ENCODE measurements around the gene UNKL.
A peak's percentile ranks its signal among the peaks of the same experiment; 100 is the strongest.

UNKL gene

DNA sequence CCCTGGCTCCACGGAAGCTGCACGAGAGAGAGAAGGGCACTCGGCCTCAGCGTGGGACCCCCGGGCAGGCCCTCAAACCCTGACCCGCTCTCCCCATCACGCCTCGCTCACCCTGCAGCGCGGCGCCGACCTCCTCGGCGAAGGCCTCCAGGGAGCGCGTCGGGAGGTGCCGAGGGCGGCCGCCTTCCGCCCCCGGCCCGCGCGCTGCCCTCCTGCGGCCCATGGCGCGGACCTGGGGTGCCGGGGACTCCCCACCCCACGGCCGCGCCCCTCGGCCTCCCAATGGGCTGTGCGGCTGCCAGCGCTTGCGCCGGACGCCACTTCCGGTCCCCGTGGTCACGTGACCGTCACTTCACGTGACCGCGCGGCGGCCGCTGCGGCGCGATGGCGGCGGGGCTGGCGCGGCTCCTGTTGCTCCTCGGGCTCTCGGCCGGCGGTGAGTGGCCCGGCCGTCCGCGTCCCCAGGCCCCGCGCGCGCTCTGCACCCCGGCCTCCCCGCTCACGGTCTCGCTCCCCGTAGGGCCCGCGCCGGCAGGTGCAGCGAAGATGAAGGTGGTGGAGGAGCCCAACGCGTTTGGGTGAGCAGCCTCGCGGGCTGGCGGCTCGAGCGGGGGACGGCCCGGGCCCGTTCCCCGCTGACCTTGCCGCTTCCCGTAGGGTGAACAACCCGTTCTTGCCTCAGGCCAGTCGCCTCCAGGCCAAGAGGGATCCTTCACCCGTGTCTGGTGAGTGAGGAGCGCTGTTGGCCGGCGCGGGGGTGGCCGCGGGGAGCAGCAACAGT lies 62.7 kb downstream of the UNKL start, which contains the start of the genes GNPTG and TSR3:
Gene GNPTG, plus strand, starts transcription at position 350 of the 781 bp plus-strand sequence. Its CDS starts 35 bp downstream, at position 385.
Gene TSR3, minus strand, starts transcription at position 297 of the 781 bp plus-strand sequence. Its CDS starts 74 bp downstream, at position 223.
- DNase-seq (ENCODE audit: low read depth in 3 of 3), result peak; percentile 66 to 81 (median 72)

DNA sequence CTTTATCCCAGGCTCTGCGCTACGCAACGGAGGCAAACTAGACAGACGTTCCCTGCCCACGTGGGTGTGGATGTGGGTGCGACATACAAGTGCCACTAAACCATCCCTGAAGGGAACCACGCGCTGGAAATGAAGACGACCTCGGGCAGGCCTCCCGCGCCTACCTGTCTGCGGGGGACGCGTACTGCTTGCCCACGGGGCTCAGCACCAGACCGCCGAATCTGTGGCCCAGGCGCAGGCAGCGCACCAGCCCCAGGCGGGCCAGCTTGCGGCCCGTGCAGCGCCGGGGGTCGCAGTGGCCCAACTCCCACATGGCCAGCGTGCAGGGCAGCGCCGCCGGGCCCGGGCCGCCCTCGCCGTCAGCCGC lies 63.3 kb downstream of the UNKL start:
- DNase-seq (ENCODE audit: low read depth in 3 of 3), result no peak

DNA sequence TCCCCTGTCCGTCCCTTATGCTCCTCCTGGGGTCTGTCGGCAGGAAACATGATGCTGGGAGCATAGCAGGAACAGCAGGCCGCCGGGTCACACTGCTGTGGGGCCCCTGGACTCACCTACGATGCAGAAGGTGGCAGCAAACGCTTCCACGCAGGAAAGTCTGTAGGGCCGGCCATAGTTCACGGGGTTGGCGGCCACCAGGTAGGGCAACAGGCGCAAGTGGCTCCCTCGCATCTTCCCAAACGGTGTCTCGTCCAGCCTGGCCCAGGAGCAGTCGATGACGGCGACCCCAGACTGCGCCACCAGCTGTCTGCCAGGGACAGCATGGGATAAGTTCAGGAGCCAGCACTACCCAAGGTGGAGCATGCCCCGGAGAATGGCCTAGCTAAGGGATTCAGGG lies 63.8 kb downstream of the UNKL start:
- no peak for DNase-seq (ENCODE audit: low read depth in 3 of 3)

DNA sequence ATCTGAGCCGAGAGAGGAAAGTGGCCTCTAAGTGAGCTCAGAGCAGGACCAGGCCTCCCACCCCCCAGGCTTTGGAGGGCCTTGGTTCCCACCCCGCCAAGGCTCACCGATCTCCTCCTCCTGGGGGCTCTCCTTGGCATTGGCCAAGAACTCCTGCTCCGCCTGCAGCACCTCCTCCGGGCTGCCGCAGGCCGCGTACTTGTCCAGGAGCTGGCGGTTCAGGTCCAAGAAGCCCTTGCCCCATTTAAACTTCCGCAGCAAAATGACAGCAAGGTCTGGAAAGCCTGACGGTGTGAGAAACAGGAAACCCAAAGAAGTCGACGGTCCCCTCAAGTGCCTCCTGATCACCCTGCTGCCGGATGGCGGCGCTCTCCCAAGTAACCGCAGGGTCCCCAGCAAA lies 64.6 kb downstream of the UNKL start:
- DNase-seq (ENCODE audit: low read depth in 3 of 3), result no peak

DNA sequence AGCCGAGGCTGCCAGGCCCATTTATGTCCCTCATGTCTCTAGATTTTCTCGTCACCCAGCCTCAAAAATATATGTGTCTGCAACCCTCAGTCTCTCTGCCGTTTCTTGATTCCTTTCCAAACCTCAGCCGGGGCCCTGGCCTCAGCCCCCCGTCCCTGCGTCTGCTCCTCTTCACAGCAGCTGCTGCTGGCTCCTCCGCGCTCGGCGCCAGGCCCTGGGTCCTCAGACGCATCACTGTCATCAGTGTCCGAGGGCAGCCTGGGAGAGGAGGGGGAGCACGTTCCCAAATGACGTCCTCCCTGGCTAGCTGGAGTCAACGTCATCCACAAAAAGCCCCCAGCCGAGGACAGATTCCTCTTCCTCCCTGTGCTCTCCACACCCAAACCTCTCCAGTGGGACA lies 65.2 kb downstream of the UNKL start:
- DNase-seq (ENCODE audit: low read depth in 3 of 3), result no peak

DNA sequence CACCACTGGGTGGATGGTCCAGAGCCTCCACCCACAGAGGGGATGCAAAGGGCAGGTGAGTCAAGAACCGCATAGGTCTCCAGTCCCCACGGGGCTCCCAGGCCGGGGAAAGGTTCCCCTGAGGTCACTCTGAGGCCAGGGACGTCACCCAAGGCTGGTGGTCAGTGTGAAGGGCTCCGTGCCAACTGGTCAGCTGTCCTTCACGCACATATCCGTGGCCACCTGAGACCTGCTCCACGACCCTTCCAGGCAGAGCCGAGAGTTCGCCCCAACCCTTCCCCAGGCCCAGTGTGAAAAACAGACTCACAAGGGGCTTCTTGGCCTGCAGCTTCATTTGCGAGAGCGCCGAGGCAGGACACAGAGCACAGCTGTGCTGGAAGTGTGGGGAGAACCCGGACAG lies 65.6 kb downstream of the UNKL start:
- DNase-seq (ENCODE audit: low read depth in 3 of 3), result no peak

DNA sequence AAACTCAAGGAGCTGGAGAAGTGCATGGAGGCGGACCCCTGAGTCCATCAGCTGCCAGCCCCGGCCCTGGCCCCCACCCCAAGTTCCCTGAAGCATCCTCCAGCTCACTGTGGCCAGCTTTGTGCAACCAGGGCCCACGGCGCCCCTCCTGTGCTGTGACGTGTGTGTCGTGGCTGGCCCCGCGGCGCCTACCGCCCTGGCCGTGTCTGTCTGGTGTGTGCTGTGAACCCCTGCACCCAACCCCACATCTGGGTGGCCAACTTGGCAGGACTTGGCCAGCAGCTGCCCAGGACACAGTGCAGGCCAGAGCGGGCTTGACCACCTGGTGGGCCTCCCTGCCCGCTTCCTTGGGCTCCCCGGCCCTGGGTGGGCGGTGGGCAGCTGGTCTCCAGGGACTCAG lies 66.1 kb downstream of the UNKL start:
- no peak for DNase-seq (ENCODE audit: low read depth in 3 of 3)

DNA sequence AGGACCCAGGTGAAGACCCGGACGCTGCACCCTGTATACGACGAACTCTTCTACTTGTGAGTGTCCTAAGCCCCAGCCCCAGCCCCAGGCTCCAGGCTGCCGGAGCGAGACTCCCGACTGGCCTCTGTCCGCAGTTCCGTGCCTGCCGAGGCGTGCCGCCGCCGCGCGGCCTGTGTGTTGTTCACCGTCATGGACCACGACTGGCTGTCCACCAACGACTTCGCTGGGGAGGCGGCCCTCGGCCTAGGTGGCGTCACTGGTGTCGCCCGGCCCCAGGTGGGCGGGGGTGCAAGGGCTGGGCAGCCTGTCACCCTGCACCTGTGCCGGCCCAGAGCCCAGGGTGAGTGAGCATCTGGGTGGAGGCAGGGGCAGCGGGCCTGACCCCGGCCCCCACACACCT lies 66.5 kb downstream of the UNKL start:
- DNase-seq (ENCODE audit: low read depth in 3 of 3), result no peak

DNA sequence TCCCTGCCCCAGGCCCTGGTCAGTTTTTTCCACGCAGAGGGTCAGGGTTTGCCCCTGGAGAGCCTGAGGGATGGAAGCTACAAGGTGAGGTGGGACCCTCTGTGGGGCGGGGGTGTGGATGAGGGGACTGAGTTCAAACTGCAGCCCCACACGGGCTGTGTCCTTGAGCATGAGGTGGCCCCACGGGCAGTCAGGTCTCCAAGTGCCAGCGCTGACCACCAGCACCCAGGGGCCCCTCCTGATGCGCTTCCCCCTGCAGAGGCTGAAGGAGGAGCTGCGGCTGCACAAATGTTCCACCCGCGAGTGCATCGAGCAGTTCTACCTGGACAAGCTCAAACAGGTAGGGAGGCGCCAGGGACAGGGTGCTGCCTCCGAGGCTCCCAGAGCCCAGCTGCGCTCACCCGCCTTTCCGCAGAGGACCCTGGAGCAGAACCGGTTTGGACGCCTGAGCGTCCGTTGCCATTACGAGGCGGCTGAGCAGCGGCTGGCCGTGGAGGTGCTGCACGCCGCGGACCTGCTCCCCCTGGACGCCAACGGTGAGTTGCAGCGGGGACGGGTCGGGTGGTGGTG lies 67.1 kb downstream of the UNKL start:
- DNase-seq (ENCODE audit: low read depth in 3 of 3), result no peak

DNA sequence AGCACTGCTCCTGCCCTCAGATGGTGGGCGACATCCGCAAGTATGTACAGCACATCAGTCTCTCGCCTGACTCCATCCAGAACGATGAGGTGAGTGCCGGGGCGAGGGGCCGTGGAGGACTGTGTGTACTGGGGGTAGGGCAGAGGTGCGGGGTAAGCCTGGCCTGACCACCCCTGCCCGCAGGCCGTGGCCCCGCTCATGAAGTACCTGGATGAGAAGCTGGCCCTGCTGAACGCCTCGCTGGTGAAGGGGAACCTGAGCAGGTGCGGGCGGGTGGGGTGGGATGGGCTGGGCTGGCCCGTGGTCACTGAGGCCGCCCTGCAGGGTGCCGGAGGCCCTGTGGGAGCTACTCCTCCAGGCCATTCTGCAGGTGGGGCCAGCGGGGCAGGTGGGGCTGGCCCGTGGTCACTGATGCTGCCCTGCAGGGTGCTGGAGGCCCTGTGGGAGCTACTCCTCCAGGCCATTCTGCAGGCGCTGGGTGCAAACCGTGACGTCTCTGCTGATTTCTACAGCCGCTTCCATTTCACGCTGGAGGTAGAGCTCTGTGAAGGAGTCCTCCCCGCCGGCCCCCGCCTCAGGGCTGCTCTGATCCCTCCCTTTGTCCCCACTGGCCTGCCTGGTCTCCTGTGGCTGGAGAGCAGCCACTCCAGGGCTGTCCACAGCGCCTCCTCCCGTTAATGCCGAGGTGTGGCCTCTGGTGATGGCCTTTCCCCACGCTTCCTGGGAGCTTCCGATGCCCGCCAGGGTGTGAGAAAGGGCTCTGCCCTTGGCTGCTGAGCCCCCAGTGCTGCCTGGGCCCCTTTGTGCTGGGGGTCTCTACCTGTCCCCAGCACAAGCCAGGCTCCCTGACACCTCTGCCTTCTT lies 67.8 kb downstream of the UNKL start:
- DNase-seq (ENCODE audit: low read depth in 3 of 3), result no peak

DNA sequence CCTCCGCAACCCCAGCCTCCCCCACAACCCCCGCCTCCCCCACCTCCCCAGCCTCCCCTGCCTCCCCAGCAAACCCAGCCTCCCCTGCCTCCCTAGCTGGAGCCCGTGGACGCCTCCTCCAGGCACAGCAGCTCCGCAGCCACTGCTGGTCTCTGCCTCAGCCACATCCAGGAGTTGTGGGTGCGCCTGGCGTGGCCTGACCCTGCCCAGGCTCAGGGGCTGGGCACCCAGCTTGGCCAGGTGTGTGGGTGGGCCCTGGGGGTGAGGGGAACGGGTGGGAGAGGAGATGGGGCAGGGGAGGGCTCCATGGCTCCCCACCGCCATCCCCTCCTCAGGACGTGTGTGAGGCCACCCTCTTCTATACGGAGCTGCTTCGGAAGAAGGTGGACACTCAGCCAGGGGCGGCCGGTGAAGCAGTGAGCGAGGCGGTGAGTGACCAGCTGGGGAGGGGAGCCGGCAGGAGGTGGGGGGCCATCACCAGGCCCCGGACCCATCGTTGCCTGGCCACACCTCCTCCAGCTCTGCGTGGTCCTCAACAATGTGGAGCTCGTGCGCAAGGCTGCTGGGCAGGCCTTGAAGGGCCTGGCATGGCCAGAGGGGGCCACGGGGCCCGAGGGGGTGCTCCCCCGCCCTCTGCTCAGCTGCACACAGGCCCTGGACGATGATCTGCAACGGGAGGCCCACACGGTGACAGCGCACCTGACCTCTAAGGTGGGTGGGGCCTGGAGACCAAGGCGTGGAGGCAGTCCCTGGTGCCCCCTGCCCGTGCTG lies 68.7 kb downstream of the UNKL start:
- DNase-seq (ENCODE audit: low read depth in 3 of 3), result no peak

DNA sequence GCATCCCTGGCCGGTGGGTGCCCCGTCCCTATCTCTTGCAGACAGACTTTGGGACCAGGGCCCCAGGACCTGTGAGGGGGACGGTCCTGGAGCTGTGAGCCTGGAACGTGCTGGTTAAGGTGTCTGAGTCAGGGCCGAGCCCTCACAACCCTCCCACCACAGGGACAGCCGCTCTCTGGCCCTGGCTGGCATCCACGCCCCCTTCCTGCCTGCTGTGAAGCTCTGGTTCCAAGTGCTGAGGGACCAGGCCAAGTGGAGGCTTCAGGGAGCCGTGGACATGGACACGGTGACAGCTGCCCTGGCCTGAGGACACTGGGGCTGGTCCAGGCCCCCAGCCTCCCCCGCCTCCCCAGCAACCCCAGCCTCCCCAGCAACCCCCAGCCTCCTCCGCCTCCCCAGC lies 69.4 kb downstream of the UNKL start:
- DNase-seq (ENCODE audit: low read depth in 3 of 3), result no peak

DNA sequence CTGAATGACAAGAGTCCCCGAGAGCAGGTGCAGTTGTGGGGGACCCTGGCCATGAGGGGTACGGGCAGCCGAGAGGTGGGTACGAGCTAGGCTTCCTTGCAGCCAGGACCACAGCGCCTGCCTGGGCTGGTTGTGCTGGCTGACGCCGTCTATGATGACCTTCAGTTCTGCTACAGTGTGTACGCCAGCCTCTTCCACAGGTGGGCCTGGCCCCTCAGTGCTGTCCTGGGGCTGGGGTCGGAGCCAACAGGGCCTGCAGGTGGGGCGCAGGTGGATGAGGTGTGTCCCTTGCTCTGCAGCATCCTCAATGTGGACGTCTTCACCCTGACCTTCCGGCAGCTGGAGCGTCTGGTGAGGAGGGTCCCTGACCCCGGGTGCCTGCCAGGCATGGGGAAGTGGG lies 70.0 kb downstream of the UNKL start:
- no peak for DNase-seq (ENCODE audit: low read depth in 3 of 3)

DNA sequence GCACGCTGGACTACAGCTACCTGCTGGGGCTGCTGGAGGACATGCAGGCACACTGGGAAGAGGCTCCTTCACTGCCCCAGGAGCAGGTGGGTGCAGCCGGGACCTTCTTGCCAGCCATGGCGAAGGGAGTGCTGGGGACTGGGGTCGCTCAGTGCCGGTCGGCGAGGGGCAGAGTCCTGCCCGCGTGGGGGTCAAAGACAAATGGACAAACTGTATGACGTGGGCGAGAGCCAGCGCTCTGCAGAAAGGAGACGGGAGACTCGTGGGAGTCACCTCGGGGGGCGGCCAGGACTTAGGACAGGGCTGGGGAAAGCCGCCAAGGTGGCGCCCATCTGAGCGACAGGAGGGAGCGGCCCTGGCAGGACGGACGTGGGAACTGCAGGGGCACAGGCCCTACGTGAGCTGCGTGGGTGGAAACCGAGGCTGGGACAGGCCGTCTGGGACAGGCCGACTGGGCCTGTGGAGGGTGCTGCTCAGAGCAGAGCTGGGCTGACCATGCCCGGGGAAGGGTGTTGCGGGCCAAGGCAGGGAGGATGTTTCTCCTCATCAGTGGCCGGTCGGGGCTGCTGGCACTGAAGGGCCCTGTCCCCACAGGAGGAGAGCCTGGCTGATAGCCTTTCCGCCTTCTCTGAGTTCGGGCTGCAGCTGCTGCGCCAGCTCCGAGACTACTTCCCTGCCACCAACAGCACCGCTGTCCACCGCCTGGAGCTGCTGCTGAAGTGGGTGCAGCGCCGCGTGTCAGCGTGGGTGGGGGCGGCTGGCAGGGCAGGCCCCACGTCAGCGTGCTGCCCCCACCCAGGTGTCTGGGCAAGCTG lies 70.9 kb downstream of the UNKL start:
- no peak for DNase-seq (ENCODE audit: low read depth in 3 of 3)

DNA sequence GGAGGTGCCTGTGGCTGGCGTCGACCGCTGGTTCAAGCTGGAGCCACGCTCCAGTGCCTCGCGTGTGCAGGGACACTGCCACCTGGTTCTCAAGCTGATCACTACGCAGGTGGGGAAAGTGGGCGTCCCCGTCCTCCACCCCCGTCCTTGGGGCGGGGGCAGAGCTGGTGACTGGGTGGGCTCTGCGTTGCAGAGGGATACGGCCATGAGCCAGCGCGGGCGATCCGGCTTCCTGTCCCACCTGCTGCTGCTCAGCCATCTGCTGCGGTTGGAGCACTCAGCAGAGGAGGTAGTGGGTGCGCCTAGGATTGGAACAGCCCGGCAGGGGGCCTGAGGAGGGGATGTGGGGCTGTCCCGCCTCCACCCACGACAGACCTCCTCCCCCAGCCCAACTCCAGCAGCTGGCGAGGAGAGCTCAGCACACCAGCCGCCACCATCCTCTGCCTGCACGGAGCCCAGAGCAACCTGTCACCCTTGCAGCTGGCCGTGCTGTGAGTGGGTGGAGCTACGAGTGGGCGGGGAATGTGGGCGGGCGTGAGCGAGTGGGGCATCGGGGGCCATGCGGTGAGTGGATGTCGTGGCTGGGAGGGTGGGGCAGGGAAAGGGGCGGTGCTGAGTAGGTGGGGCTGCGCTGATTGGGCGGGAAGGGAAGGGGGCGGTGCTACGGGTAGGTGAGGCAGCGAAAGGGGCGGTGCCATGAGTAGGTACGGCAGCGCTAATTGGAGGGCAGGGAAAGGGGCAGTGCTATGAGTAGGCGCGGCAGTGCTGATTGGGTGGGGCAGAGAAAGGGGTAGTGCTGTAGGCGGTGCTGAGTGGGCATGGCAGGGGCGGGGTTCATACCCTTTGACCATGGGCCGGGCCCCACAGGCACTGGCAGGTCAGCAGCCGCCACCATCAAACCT lies 71.7 kb downstream of the UNKL start:
- DNase-seq (ENCODE audit: low read depth in 3 of 3), result peak; percentile 78 to 93 (median 81)

DNA sequence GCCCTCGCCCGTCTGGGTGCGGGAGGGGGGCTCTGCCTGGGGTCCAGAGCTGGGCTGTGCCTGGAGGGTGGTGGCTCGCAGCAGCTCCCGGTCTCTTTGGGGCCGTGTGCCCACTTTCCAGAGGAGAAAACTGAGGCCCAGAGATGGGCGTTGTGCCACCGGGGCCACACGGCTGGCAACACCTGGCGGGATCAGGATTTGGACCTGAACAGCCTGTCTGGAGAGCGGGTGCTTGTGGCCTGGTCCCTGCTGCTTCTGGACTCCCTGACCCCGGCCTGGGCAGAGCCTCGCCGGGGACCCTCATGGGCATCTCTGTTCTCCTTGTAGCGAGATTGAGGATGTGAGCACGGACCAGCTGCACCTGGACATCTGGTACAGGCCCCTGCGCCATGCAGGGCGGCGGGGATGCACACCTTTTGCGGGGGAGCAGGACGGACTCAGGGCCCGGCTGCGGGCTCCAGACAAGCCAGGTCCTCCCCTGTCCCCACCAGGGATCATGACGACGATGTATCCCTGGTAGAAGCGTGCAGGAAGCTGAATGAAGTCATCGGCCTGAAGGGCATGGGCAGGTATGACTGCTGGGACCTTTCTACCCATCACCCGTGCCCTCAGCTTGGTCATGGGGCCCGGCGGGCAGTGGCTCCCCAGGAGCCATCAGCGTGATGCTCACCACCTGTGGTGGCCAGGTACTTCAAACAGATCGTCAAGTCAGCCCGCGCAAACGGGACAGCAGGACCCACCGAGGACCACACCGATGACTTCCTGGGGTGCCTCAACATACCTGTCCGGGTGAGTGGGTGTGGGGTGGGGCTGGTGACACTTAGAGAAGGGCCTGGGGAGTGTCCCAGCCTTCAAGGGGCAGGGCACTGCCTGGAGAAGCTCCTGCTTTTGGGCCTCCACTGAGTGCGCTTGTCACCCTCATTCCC lies 72.7 kb downstream of the UNKL start:
- DNase-seq (ENCODE audit: low read depth in 3 of 3), result no peak

DNA sequence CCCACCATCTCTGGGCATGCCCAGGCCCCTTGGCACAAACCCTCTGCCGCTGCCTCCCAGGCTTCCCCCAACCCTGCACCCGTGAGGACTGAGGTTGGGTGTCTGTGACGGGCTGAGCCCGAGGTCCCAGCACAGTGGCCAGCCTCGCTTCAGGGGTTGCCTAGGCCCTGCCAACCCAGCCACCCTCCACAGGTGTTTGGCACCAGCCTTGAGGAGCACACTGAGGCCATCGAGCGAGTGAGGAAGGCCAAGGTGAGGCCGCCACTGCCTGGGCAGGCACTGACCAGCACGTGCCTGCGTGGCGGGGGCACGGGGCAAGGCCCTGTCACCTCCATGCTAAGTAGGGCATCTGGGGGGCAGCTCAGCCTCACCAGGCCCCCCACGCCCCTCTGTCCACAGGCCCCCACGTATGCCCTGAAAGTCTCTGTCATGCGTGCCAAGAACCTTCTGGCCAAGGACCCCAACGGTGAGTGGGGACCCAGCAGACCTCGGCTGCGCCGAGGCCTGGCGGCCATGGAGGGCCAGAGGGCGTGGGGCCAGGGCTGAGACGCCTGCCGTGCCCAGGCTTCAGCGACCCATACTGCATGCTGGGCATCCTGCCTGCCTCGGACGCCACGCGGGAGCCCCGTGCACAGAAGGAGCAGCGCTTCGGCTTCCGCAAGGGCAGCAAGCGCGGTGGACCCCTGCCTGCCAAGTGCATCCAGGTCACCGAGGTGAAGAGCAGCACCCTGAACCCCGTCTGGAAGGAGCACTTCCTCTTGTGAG lies 73.6 kb downstream of the UNKL start:
- DNase-seq (ENCODE audit: low read depth in 3 of 3), result no peak
